Transverse colon (tissue), 4 donors: ENCODE data around the gene CTSD. TPM values are rescaled to one million over a fixed set of nuclear protein-coding genes. Genes with fewer than 3 reads are reported as not detected.

Experiments used
- DNase-seq: peaks from one replicate; pipeline ENCODE4 v3.0.0-alpha.2; 2019
- H3K27ac ChIP-seq, 4 donors: fragments of 200-600 bp; sonication (generic); 2 replicates each; pipeline ENCODE4 v1.5.1; 2016 to 2018; ENCODE audit warnings: inconsistent platforms in 4 of 4
- H3K27me3 ChIP-seq: fragments of 200-600 bp; sonication (generic); 2 replicates; pipeline ENCODE4 v1.5.1; 2017; ENCODE audit warnings: inconsistent platforms
- H3K36me3 ChIP-seq, 4 donors: fragments of 200-600 bp; sonication (generic); 2 replicates each; pipeline ENCODE4 v1.5.1; 2017 to 2019; ENCODE audit warnings: inconsistent platforms in 4 of 4
- H3K4me1 ChIP-seq, 4 donors: fragments of 200-600 bp; sonication (generic); 2 replicates each; pipeline ENCODE4 v1.5.1; 2017 to 2020; ENCODE audit warnings: inconsistent platforms in 4 of 4
- H3K4me3 ChIP-seq, 4 donors: fragments of 200-600 bp; sonication (generic); 1 replicate in 1 of 4; 2 replicates in 3 of 4; pipeline versions ENCODE4 v1.5.1 to v1.6.1; 2017 to 2019; ENCODE audit warnings: inconsistent platforms in 4 of 4
- H3K9me3 ChIP-seq, 2 donors: fragments of 200-600 bp; sonication (generic); 2 replicates each; pipeline ENCODE4 v1.5.1; 2017 to 2019; ENCODE audit warnings: inconsistent platforms in 2 of 2
- CTCF ChIP-seq, 5 experiments: fragments of 200-600 bp in 3 of 5; fragments of 450-650 bp in 2 of 5; sonication (generic) in 3 of 5; IDR thresholded peaks; 1 replicate in 2 of 5; 2 replicates in 3 of 5; pipeline ENCODE4 v1.5.1; 2016 to 2017; ENCODE audit warnings: antibody characterized with exemption in 5 of 5, inconsistent platforms in 3 of 5, mild to moderate bottlenecking in 2 of 5, moderate library complexity in 1 of 5
- EP300 ChIP-seq: sonication (generic); formaldehyde crosslinking; IDR thresholded peaks from one replicate; pipeline ENCODE4 v1.6.1; 2017; ENCODE audit warnings: antibody characterized with exemption, low read depth
- POLR2A ChIP-seq: fragments of 450-650 bp; IDR thresholded peaks from one replicate; pipeline ENCODE4 v1.6.1; 2016; ENCODE audit warnings: antibody characterized with exemption, mild to moderate bottlenecking, moderate library complexity
- POLR2AphosphoS5 ChIP-seq, 3 donors: sonication (generic); formaldehyde crosslinking; IDR thresholded peaks; one replicate each; pipeline ENCODE4 v1.6.1; 2016; ENCODE audit warnings: antibody characterized with exemption in 3 of 3
- WGBS, 2 donors: methylation state at CpG; one replicate each; pipeline ENCODE4 v1.1.5; 2018; ENCODE audit warnings: low coverage in 1 of 2; 5-methylcytosine and 5-hydroxymethylcytosine counted together
- in situ Hi-C, 4 donors: fragments of 200-750 bp; cut with MboI; loops; one replicate each; pipeline versions ENCODE4 v1.15.0 to v1.15.1; 2017; ENCODE audit warnings: low sequenced_read_pairs in 3 of 4, low pct_ligation_motif_present in 1 of 4, low pct_unique_long_range_greater_than_20kb in 1 of 4
- intact Hi-C: fragments of 100-400 bp; cut with DNase I; formaldehyde crosslinking; loops from one replicate; pipeline ENCODE4 v1.15.1; 2023; ENCODE audit warnings: low total_unique reads
- total RNA-seq, 4 donors: library from RNA; depleted of rRNA; stranded (reverse); fragments of >200 nt; gene quantifications; one replicate each; pipeline ENCODE4 v1.1.0, GENCODE V29; 2016

CTSD gene
- total RNA-seq, 4 donors from 2014 or later = 548 to 1,794 (median 1,176) TPM

DNA sequence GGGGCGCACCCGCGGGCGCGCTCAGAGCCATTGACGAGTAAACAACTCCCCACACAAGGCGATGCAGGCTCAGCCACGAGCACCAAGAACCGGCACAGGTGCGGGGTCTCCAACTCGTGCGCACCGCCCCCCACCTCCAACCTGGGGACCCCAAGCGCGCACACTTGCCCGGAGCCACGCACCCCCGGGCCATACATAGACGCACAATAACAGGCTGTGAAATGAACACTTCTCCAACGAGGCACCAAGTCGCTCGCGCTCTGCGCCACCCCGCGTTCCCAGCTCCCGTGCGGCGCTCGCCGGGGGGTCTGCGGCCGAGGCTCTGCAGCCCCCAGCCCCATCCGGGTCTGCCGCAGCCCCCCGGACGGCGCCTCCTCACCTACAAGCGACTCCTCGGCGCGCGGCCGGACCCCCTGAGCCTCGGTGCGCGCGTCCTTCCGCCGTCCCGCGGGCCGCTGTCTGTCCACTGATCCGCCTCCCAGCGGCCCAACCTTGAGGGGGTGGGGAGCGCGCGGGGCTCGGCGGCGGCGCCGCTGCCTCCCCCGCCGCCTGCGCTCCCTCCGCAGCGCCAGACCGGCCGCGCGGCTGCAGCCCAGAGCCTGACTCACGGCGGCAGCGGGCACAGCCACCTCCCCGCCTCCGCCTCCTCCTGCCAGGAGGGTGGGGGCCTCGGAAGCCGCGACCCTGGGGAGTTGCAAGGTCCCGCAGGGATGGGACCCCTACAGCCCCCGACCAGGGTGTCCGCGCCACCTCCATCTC lies 14.9 kb downstream of the CTSD start:
- H3K27ac ChIP-seq = no peak overlapping the region

DNA sequence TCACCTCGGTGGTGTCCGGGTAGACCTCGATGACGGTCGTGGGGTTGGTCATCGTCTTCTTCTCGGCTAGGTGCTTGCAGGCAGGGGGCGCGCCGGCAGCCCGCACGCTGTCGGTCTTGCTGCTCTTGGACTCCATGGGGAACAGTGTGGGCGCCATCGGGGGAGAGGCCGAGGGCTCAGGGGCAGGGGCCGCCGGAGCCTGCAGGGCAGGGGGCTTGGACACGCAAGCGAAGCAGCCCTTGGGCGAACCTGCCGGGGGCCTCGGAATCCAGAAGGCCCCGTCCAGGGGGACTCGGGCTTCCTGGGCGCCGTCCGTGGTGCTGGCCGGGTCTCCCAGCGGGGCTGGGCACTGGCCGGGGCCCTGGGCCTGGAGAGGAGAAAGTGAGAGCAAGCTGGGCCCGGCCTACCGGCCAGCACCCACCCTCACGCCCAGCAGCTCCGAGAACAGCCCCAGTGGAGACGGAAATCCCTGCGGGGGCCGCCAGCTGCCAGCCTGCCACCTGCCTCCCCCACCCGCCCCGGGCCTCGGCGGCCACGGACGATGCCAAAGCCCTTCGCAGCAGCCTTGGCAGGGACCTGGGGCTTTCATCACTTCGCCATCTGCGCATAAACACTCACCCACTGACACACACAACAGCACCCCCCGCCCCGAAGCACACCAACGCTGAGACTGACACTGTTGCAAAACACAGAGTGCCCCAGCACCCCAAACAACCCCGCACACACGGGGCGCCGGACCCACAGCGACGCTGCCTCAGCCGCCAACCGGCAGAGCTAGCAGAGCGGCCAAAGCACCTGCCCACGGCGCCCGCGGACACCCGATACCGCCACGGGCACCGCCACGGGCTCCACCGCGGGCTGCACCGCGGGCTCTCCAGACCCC lies 15.7 kb downstream of the CTSD start:
- in situ Hi-C loops = no loop called here
- Histone ChIP-seq H3K4me1 (peaks cover 3 to 17% (median 8%) of the 10 kb centered on the region in 4 donors), H3K27me3 (peaks cover 27% of the 10 kb centered on the region), H3K4me3 (peak overlapping the region in 1 of 4 donors; percentile 31), H3K9me3 (no peaks in the 10 kb centered on the region), H3K27ac (no peak overlapping the region), H3K36me3 (peaks cover 0 to 4% (median 2%) of the 10 kb centered on the region in 4 donors)
- DNase-seq = no peak
- TF ChIP-seq POLR2A (no peak), EP300 (no peak), CTCF (IDR thresholded peaks at IDR 0.05) (no peak), POLR2AphosphoS5 (IDR thresholded peaks at IDR 0.05) (no peak)
- 57% methylated on average over 69 of the region's 72 CpGs; no CpG with 5 or more reads in 1 of the 2 donors for WGBS, 2 donors
- intact Hi-C loops = no loop called here

More for the DNA sequence above, 14.9 kb downstream of the CTSD start:
- peak; percentile 9 for DNase-seq
- intact Hi-C loops = no loop called here
- Histone ChIP-seq H3K27me3 (peaks cover 27% of the 10 kb centered on the region), H3K9me3 (no peaks in the 10 kb centered on the region), H3K36me3 (peaks cover 0 to 12% (median 6%) of the 10 kb centered on the region in 4 donors), H3K4me1 (peaks cover 3 to 17% (median 8%) of the 10 kb centered on the region in 4 donors), H3K4me3 (peak overlapping the region in 2 of 4 donors; percentile 14 to 31)
- in situ Hi-C loops = no loop called here
- 11% methylated on average over 38 of the region's 84 CpGs; no CpG with 5 or more reads in 1 of the 2 donors for WGBS, 2 donors
- TF ChIP-seq POLR2AphosphoS5 (IDR thresholded peaks at IDR 0.05) (no peak), POLR2A (no peak), EP300 (no peak), CTCF (IDR thresholded peaks at IDR 0.05) (no peak)

GRCh38 chr11:1746956-1747752 lies 16.6 kb downstream of the CTSD start:
- TF ChIP-seq POLR2A = no peak
- no peak for TF ChIP-seq EP300
- TF ChIP-seq POLR2AphosphoS5 (IDR thresholded peaks at IDR 0.05) = no peak
- TF ChIP-seq CTCF (IDR thresholded peaks at IDR 0.05) = no peak
- intact Hi-C loops (no loop called here), in situ Hi-C loops (no loop called here)
- WGBS, 2 donors = 89% methylated on average over 16 of the region's 21 CpGs; no CpG with 5 or more reads in 1 of the 2 donors
- Histone ChIP-seq H3K36me3 (no peaks in the 10 kb centered on the region), H3K4me3 (no peak overlapping the region), H3K27me3 (peaks cover 27% of the 10 kb centered on the region), H3K27ac (no peak overlapping the region), H3K4me1 (peaks cover 3 to 17% (median 8%) of the 10 kb centered on the region in 4 donors), H3K9me3 (no peaks in the 10 kb centered on the region)
- no peak for DNase-seq
